Measurements from ENCODE around the gene ITPRIP. TPM values are rescaled to one million over a fixed set of nuclear protein-coding genes. Genes with fewer than 3 reads are reported as not detected.

Gene ITPRIP, protein sequence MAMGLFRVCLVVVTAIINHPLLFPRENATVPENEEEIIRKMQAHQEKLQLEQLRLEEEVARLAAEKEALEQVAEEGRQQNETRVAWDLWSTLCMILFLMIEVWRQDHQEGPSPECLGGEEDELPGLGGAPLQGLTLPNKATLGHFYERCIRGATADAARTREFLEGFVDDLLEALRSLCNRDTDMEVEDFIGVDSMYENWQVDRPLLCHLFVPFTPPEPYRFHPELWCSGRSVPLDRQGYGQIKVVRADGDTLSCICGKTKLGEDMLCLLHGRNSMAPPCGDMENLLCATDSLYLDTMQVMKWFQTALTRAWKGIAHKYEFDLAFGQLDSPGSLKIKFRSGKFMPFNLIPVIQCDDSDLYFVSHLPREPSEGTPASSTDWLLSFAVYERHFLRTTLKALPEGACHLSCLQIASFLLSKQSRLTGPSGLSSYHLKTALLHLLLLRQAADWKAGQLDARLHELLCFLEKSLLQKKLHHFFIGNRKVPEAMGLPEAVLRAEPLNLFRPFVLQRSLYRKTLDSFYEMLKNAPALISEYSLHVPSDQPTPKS
- total RNA-seq = 4.2 TPM

DNA sequence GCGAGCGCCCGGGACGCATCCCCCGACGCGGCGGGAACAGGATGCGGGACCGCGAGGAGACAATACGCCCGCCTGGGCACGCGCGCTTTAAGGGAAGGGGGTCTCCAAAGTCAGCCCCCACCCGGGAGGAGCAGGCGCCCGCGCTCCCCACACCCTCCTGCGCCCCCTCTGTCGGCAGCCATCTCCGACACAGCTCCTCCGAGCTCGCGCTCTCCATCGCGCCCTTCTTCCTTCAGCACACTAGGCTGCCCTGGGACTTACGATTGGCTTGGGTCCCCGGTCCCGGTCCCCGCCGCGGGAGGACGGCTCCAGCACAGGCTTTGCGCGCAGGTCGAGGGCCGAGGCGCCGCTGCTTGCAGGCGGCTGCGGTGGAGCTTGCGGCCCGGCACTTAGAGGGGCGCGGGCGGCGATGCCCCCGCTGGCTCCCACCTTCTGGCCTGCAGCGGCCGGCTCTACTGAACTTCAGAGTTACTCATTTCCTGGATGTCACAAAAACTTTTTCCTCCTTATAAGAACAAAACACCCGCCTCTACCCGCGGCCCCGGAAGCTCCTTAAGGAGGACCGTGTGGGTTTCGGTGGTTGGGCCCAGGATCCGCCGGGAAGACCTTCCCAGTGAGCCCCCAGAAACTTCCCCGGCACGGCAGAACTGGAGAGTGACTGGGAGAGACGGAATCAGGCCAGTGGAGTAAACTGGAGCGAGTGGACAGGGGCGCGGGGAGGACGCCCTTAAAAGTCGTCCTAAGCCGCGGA lies at the start of gene ITPRIP:
Gene ITPRIP (minus strand): TSS at position 481 of the 751 bp plus-strand sequence. CDS start 22,414 bp downstream, outside the sequence.
- Histone ChIP-seq H3K9ac (ENCODE audit: low read depth in 1 of 3, low read length in 3 of 3) (peak within 1 kb of the TSS; percentile 89 to 96 (median 96)), H3K36me3 (ENCODE audit: control insufficient read depth in 3 of 3, insufficient read depth in 3 of 3, low read length in 3 of 3) (peaks cover 0 to 2% (median 0%) of the 10 kb centered on the region in 3 donors), H3K27ac (ENCODE audit: low read depth, low read length) (peak within 1 kb of the TSS; percentile 96), H3K4me1 (ENCODE audit: control insufficient read depth in 3 of 3, insufficient read depth in 3 of 3, low read length in 3 of 3) (peaks cover 42 to 53% (median 45%) of the 10 kb centered on the region in 3 donors), H3K9me3 (ENCODE audit: control insufficient read depth in 3 of 3, low read length in 3 of 3) (no peaks in the 10 kb centered on the region), H3K4me3 (ENCODE audit: low read length in 3 of 3) (peak within 1 kb of the TSS; percentile 85 to 91 (median 89)), H3K27me3 (ENCODE audit: control insufficient read depth in 3 of 3, insufficient read depth in 3 of 3, low read length in 3 of 3) (no peaks in the 10 kb centered on the region)

DNA sequence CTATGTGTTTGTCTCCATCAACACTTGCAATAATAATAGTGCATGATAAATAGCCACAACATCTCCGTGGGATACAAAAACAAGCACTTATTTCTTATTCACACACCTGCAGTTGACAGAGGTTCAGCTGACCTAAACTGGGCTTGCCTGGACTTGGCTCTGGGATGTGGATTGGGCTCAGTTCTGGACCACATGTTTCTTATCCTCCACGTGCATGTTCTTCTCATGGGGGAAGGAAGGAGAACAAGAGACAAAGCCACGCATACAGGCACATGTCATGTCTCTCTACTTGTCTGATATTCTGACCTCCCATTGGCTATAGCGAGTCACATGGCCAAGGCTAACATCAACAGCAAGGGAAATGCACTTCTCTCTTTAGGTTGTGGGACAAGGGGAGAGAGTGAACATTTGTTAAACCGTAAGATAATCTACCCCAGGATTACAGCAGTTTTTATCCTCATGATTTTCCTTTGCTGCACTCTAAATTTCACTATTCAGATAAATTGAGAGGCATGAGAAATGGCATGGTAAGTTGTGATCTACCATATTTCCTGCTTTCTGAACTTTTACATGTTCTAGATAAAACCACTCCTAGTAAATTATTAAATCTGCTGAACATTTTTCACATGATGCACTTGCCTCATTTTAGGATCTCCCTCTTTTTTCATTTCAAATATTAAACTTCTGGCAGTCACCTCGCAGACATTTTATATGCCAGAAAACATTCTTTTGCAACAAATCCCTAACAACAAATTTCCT lies 49.0 kb upstream of the ITPRIP start:
- Histone ChIP-seq H3K36me3 (ENCODE audit: control insufficient read depth in 3 of 3, insufficient read depth in 3 of 3, low read length in 3 of 3) (peaks cover 0 to 3% (median 0%) of the 10 kb centered on the region in 3 donors), H3K9ac (ENCODE audit: low read depth in 1 of 3, low read length in 3 of 3) (no peak overlapping the region), H3K4me1 (ENCODE audit: control insufficient read depth in 3 of 3, insufficient read depth in 3 of 3, low read length in 3 of 3) (no peaks in the 10 kb centered on the region), H3K27me3 (ENCODE audit: control insufficient read depth in 3 of 3, insufficient read depth in 3 of 3, low read length in 3 of 3) (no peaks in the 10 kb centered on the region), H3K4me3 (ENCODE audit: low read length in 3 of 3) (no peak overlapping the region), H3K9me3 (ENCODE audit: control insufficient read depth in 3 of 3, low read length in 3 of 3) (no peaks in the 10 kb centered on the region), H3K27ac (ENCODE audit: low read depth, low read length) (no peak overlapping the region)

DNA sequence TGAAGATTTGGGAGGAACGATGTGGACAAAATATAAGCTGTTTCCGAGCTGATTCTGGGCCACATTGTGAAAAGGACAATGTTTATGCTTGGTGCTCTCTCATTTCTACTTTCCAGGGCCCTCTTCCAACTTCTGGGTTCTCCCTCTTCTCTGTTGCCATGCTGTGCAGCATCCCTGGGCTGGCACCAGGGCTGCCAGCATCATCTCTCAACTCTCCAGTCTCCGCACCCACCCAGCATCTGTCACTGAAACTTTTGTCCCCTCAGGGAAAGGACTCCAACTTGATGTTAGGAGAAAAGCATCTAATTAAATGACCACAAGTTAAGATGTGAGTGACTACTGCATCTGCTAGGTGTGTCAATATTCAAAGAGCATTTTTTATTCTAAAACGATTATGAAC lies 42.1 kb upstream of the ITPRIP start:
- no peaks in the 10 kb centered on the region for H3K4me1 ChIP-seq (ENCODE audit: control insufficient read depth in 3 of 3, insufficient read depth in 3 of 3, low read length in 3 of 3)
- no peaks in the 10 kb centered on the region for H3K27me3 ChIP-seq (ENCODE audit: control insufficient read depth in 3 of 3, insufficient read depth in 3 of 3, low read length in 3 of 3)
- H3K36me3 ChIP-seq (ENCODE audit: control insufficient read depth in 3 of 3, insufficient read depth in 3 of 3, low read length in 3 of 3) = peaks cover 0 to 3% (median 0%) of the 10 kb centered on the region in 3 donors
- H3K9me3 ChIP-seq (ENCODE audit: control insufficient read depth in 3 of 3, low read length in 3 of 3) = no peaks in the 10 kb centered on the region
- H3K27ac ChIP-seq (ENCODE audit: low read depth, low read length) = no peak overlapping the region
- no peak overlapping the region for H3K4me3 ChIP-seq (ENCODE audit: low read length in 3 of 3)
- no peak overlapping the region for H3K9ac ChIP-seq (ENCODE audit: low read depth in 1 of 3, low read length in 3 of 3)

DNA sequence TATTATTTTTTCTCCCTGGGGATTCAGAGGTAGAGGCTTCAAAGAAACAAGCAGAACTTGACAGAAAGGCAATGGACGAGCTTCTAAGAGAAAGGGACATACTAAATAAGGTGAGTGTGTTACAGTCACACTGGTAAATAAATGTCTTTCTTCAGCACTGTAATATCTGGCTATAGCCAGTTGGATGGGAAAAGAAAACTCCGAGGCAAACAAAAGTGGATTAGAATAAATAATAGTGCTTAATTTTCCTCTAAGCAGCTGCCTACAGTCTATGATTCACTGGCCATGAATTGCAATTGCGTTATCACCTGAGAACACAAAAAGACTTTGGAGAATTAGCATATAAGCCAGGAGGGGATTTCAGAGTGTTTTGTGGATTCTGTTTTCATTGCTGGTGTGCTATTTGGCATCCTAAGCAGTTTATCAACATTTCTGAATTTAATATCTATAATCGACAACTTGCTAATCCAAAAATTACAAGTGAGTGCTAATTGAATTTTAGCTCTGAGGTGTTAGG lies 38.6 kb upstream of the ITPRIP start:
- no peaks in the 10 kb centered on the region for H3K27me3 ChIP-seq (ENCODE audit: control insufficient read depth in 3 of 3, insufficient read depth in 3 of 3, low read length in 3 of 3)
- H3K27ac ChIP-seq (ENCODE audit: low read depth, low read length) = no peak overlapping the region
- no peaks in the 10 kb centered on the region for H3K9me3 ChIP-seq (ENCODE audit: control insufficient read depth in 3 of 3, low read length in 3 of 3)
- H3K9ac ChIP-seq (ENCODE audit: low read depth in 1 of 3, low read length in 3 of 3) = no peak overlapping the region
- no peak overlapping the region for H3K4me3 ChIP-seq (ENCODE audit: low read length in 3 of 3)
- H3K36me3 ChIP-seq (ENCODE audit: control insufficient read depth in 3 of 3, insufficient read depth in 3 of 3, low read length in 3 of 3) = no peaks in the 10 kb centered on the region
- no peaks in the 10 kb centered on the region for H3K4me1 ChIP-seq (ENCODE audit: control insufficient read depth in 3 of 3, insufficient read depth in 3 of 3, low read length in 3 of 3)

DNA sequence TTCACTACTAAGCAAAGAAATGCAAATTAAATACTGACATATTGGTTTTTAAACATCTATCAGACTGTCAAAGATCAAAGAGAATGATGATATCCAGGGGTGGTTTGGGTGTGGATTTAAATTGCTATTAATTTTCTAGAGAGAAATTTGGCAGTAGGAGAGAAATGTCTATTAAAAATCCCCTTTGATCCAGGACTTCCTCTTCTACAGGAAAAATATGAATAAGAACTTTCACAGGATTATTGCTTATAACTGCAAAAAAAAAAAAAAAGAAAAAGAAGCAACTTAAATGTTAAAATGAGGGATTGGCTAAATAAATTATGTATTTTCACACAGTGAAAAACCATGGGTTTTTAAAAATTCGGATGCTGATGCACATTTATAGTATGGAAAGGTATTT lies 36.3 kb upstream of the ITPRIP start:
- Histone ChIP-seq H3K36me3 (ENCODE audit: control insufficient read depth in 3 of 3, insufficient read depth in 3 of 3, low read length in 3 of 3) (peaks cover 4 to 12% (median 4%) of the 10 kb centered on the region in 3 donors), H3K9me3 (ENCODE audit: control insufficient read depth in 3 of 3, low read length in 3 of 3) (peaks cover 0 to 3% (median 0%) of the 10 kb centered on the region in 3 donors), H3K4me3 (ENCODE audit: low read length in 3 of 3) (no peak overlapping the region), H3K27me3 (ENCODE audit: control insufficient read depth in 3 of 3, insufficient read depth in 3 of 3, low read length in 3 of 3) (no peaks in the 10 kb centered on the region), H3K9ac (ENCODE audit: low read depth in 1 of 3, low read length in 3 of 3) (no peak overlapping the region), H3K4me1 (ENCODE audit: control insufficient read depth in 3 of 3, insufficient read depth in 3 of 3, low read length in 3 of 3) (no peaks in the 10 kb centered on the region), H3K27ac (ENCODE audit: low read depth, low read length) (no peak overlapping the region)

DNA sequence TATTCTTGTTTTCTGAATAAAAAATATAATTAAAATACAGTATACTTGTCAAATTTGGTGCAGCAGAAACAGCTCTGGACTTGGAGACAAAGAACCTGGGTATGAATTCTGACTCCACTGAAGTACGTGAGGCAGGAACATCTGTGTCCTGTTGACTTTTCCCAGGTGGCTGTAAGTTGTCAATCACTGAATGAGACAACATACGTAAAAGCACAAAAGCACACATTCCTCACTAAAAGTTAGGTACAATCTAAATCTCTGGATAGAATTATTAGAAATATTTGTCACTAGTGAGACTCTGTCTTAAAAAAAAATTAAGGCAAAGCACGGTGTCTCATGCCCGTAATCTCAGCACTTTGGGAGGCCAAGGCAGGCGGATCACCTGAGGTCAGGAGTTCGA lies 33.5 kb upstream of the ITPRIP start:
- Histone ChIP-seq H3K27me3 (ENCODE audit: control insufficient read depth in 3 of 3, insufficient read depth in 3 of 3, low read length in 3 of 3) (no peaks in the 10 kb centered on the region), H3K4me1 (ENCODE audit: control insufficient read depth in 3 of 3, insufficient read depth in 3 of 3, low read length in 3 of 3) (no peaks in the 10 kb centered on the region), H3K27ac (ENCODE audit: low read depth, low read length) (no peak overlapping the region), H3K4me3 (ENCODE audit: low read length in 3 of 3) (no peak overlapping the region), H3K9me3 (ENCODE audit: control insufficient read depth in 3 of 3, low read length in 3 of 3) (peaks cover 0 to 3% (median 0%) of the 10 kb centered on the region in 3 donors), H3K36me3 (ENCODE audit: control insufficient read depth in 3 of 3, insufficient read depth in 3 of 3, low read length in 3 of 3) (peaks cover 4 to 20% (median 6%) of the 10 kb centered on the region in 3 donors), H3K9ac (ENCODE audit: low read depth in 1 of 3, low read length in 3 of 3) (no peak overlapping the region)

DNA sequence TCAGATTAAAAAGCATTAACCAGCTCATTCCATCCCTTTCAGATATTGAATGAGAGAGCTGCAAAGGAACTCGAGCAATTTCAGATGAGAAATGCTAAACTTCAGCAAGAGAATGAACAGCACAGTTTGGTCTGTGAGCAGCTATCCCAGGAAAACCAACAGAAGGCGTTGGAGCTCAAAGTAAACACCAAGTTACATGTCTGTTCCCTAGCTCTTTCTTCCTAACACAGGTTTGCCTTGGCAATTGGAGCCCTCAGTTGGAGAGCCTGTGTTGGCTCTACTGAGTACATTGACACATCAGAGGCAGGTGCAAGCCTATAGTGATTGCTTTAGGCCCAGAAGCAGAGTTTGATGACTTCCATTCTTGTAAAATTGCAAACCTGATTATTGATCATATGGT lies 30.1 kb upstream of the ITPRIP start:
- H3K4me3 ChIP-seq (ENCODE audit: low read length in 3 of 3) = no peak overlapping the region
- H3K27ac ChIP-seq (ENCODE audit: low read depth, low read length) = no peak overlapping the region
- H3K9me3 ChIP-seq (ENCODE audit: control insufficient read depth in 3 of 3, low read length in 3 of 3) = peaks cover 0 to 3% (median 0%) of the 10 kb centered on the region in 3 donors
- no peak overlapping the region for H3K9ac ChIP-seq (ENCODE audit: low read depth in 1 of 3, low read length in 3 of 3)
- H3K36me3 ChIP-seq (ENCODE audit: control insufficient read depth in 3 of 3, insufficient read depth in 3 of 3, low read length in 3 of 3) = peaks cover 4 to 20% (median 6%) of the 10 kb centered on the region in 3 donors
- H3K4me1 ChIP-seq (ENCODE audit: control insufficient read depth in 3 of 3, insufficient read depth in 3 of 3, low read length in 3 of 3) = no peaks in the 10 kb centered on the region
- H3K27me3 ChIP-seq (ENCODE audit: control insufficient read depth in 3 of 3, insufficient read depth in 3 of 3, low read length in 3 of 3) = peaks cover 0 to 3% (median 0%) of the 10 kb centered on the region in 3 donors

DNA sequence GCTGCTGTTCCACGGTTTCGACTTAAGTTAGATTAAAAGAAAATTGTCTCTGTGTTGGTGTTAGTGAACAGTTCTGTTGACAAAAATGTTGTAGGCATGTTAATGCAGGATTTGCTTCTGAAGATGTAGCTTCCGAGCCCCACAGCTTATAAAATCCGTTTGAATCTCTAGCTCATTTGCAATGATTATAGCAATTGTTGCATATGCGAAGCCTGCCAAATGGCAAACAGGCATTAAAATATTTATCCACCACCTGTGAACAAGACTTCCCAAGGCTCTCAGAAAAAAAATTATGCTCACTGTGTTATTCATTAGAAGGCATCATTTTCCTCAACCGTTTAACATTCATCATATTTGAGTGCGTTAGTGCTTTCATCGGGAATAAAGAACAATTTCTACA lies 29.6 kb upstream of the ITPRIP start:
- Histone ChIP-seq H3K4me1 (ENCODE audit: control insufficient read depth in 3 of 3, insufficient read depth in 3 of 3, low read length in 3 of 3) (no peaks in the 10 kb centered on the region), H3K36me3 (ENCODE audit: control insufficient read depth in 3 of 3, insufficient read depth in 3 of 3, low read length in 3 of 3) (peaks cover 4 to 20% (median 6%) of the 10 kb centered on the region in 3 donors), H3K27me3 (ENCODE audit: control insufficient read depth in 3 of 3, insufficient read depth in 3 of 3, low read length in 3 of 3) (peaks cover 0 to 3% (median 0%) of the 10 kb centered on the region in 3 donors), H3K9ac (ENCODE audit: low read depth in 1 of 3, low read length in 3 of 3) (no peak overlapping the region), H3K27ac (ENCODE audit: low read depth, low read length) (no peak overlapping the region), H3K9me3 (ENCODE audit: control insufficient read depth in 3 of 3, low read length in 3 of 3) (peaks cover 0 to 3% (median 0%) of the 10 kb centered on the region in 3 donors), H3K4me3 (ENCODE audit: low read length in 3 of 3) (no peak overlapping the region)

DNA sequence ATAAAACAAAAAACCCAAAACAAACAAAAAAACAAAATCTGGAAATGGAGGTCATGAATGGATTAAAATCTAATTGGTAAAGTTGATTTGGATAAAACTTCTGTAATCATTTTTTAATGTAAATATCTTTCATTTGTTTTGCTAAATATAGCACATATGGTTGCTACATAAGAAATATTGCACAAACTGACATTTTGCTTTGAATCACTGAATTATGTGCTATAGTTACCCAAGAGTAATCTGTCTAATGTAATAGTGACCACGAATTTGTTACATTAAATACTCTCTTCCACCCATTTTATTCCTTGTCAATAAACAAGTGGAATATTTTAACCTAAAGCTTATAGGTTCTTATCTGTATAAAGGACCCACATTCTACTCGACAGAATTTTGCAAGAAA lies 21.5 kb upstream of the ITPRIP start:
- Histone ChIP-seq H3K27me3 (ENCODE audit: control insufficient read depth in 3 of 3, insufficient read depth in 3 of 3, low read length in 3 of 3) (no peaks in the 10 kb centered on the region), H3K27ac (ENCODE audit: low read depth, low read length) (no peak overlapping the region), H3K9ac (ENCODE audit: low read depth in 1 of 3, low read length in 3 of 3) (no peak overlapping the region), H3K4me1 (ENCODE audit: control insufficient read depth in 3 of 3, insufficient read depth in 3 of 3, low read length in 3 of 3) (no peaks in the 10 kb centered on the region), H3K9me3 (ENCODE audit: control insufficient read depth in 3 of 3, low read length in 3 of 3) (no peaks in the 10 kb centered on the region), H3K4me3 (ENCODE audit: low read length in 3 of 3) (no peak overlapping the region), H3K36me3 (ENCODE audit: control insufficient read depth in 3 of 3, insufficient read depth in 3 of 3, low read length in 3 of 3) (no peaks in the 10 kb centered on the region)
